ENCODE measurements around the gene TMEM174.

DNA sequence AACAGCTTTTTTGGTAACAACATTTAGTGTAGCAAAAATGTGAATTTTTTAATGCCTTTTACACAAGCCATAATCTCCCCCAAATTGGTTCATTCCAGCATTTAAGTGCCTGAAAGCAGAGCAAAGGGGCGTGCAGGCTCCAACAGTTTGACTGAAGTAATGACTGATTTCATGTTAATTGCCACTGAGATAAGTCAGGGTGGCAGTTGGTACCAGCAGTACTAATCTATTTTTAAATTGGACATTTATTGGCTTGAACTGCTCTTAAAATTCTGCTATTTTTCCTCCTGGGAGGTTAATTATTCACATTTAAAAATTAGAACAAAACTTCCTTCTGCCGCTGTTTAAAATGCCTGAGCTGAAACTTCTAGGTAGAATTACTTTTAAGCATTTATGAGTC is 40.2 kb upstream of the TMEM174 start:
- TF ChIP-seq, protein P1, sequence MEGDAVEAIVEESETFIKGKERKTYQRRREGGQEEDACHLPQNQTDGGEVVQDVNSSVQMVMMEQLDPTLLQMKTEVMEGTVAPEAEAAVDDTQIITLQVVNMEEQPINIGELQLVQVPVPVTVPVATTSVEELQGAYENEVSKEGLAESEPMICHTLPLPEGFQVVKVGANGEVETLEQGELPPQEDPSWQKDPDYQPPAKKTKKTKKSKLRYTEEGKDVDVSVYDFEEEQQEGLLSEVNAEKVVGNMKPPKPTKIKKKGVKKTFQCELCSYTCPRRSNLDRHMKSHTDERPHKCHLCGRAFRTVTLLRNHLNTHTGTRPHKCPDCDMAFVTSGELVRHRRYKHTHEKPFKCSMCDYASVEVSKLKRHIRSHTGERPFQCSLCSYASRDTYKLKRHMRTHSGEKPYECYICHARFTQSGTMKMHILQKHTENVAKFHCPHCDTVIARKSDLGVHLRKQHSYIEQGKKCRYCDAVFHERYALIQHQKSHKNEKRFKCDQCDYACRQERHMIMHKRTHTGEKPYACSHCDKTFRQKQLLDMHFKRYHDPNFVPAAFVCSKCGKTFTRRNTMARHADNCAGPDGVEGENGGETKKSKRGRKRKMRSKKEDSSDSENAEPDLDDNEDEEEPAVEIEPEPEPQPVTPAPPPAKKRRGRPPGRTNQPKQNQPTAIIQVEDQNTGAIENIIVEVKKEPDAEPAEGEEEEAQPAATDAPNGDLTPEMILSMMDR (conservative IDR thresholded peaks at IDR 0.05) = no peak
- TF ChIP-seq ZFX (IDR thresholded peaks at IDR 0.05) = no peak

Measured in C4-2B (cell line).